K562 (cell line): ENCODE data around the gene SRMS. TPM values are rescaled to one million over a fixed set of nuclear protein-coding genes. Genes with fewer than 3 reads are reported as not detected.
A peak's percentile ranks its signal among the peaks of the same experiment; 100 is the strongest.

Experiments used
- ATAC-seq: fragments of 200-7000 bp; cut with Tn5 transposase; 3 replicates; pipeline ENCODE4 v1.9.1; 2020; ENCODE audit warnings: moderate library complexity
- BruUV-seq: library from RNA; stranded (reverse); fragments of 400-500 nt; replicated peaks from 2 replicates; lab custom pipeline; 2021; lab: Mats Ljungman, UMichigan
- CTCF ChIA-PET: fragments of 300-600 bp; formaldehyde crosslinking; extraction: SDS; loops from one replicate; lab custom pipeline; 2021; ENCODE audit warnings: low intra/inter-chr PET ratio; lab: Yijun Ruan, JAX
- POLR2A ChIA-PET: fragments of 300-600, 350-650 bp; sonication (Branson Sonifier 250); formaldehyde crosslinking; extraction: SDS; loops from one replicate; lab custom pipeline; 2021; ENCODE audit warnings: antibody characterized with exemption, inconsistent platforms; lab: Yijun Ruan, JAX
- DNase-seq, 4 experiments: peaks; one replicate each; pipeline versions ENCODE4 v3.0.0 to v3.0.0-alpha.2; 2011 to 2018; ENCODE audit warnings: low spot score in 3 of 4, mixed read lengths in 3 of 4; ENCODE audit errors: extremely low read depth in 1 of 4
- FAIRE-seq: peaks from 2 replicates; lab custom pipeline; 2011; peaks lifted over from hg19 to GRCh38; lab: Jason Lieb, UNC
- H2AFZ ChIP-seq: 2 replicates; pipeline ENCODE4 v1.6.0; 2011; ENCODE audit warnings: low read depth, low read length, control low read depth, inconsistent platforms
- H3K27ac ChIP-seq: fragments of 200-600 bp; 3 replicates; pipeline ENCODE4 v1.8.0; 2011; ENCODE audit warnings: low read depth, mild to moderate bottlenecking, control low read depth, inconsistent platforms, low read length, moderate library complexity, mixed read lengths; ENCODE audit errors: extremely low read depth
- H3K27me3 ChIP-seq, 2 experiments: fragments of 300-600 bp in 1 of 2; 2 replicates in 1 of 2; 3 replicates in 1 of 2; pipeline versions ENCODE4 v1.6.0 to v1.8.0; 2011; ENCODE audit warnings: inconsistent platforms in 2 of 2, low read length in 2 of 2, mild to moderate bottlenecking in 1 of 2, mixed read lengths in 1 of 2, moderate library complexity in 1 of 2; ENCODE audit not compliant: control insufficient read depth in 2 of 2, insufficient read depth in 2 of 2
- H3K36me3 ChIP-seq: fragments of 300-600 bp; 3 replicates; pipeline ENCODE4 v1.8.0; 2011; ENCODE audit warnings: mild to moderate bottlenecking, low read length, inconsistent platforms; ENCODE audit not compliant: control insufficient read depth, insufficient read depth
- H3K4me1 ChIP-seq, 2 experiments: fragments of 200-600 bp in 1 of 2; replicated peaks in 1 of 2; 2 replicates in 1 of 2; 3 replicates in 1 of 2; pipeline versions ENCODE4 v1.5.1 to v1.8.0; 2011; ENCODE audit warnings: inconsistent platforms in 2 of 2, low read length in 2 of 2, mild to moderate bottlenecking in 1 of 2, mixed read lengths in 1 of 2, moderate library complexity in 1 of 2; ENCODE audit not compliant: control insufficient read depth in 2 of 2, insufficient read depth in 2 of 2
- H3K4me2 ChIP-seq: 2 replicates; pipeline ENCODE4 v1.6.1; 2011; ENCODE audit warnings: low read length, control low read depth, inconsistent platforms, mixed read lengths; ENCODE audit not compliant: insufficient read depth
- H3K4me3 ChIP-seq: fragments of 200-600 bp; sonication (generic), shearing (Covaris generic); 2 replicates; pipeline ENCODE4 v1.5.1; 2016; ENCODE audit warnings: control low read depth, inconsistent platforms
- H3K79me2 ChIP-seq: fragments of 200-600 bp; 3 replicates; pipeline ENCODE4 v1.8.0; 2011; ENCODE audit warnings: low read length, inconsistent platforms; ENCODE audit not compliant: control insufficient read depth, insufficient read depth
- H3K9ac ChIP-seq, 2 experiments: 2 replicates each; pipeline versions ENCODE4 v1.6.0 to v1.6.1; 2011; ENCODE audit warnings: low read depth in 2 of 2, low read length in 2 of 2, control low read depth in 1 of 2, inconsistent platforms in 1 of 2, mild to moderate bottlenecking in 1 of 2, mixed read lengths in 1 of 2; ENCODE audit not compliant: insufficient read depth in 1 of 2
- H3K9me1 ChIP-seq: one replicate; pipeline ENCODE4 v1.6.0; 2011; ENCODE audit warnings: inconsistent platforms, mild to moderate bottlenecking, low read length, moderate library complexity; ENCODE audit not compliant: control insufficient read depth, insufficient read depth
- H3K9me3 ChIP-seq: replicated peaks from 2 replicates; pipeline ENCODE4 v1.5.1; 2011; ENCODE audit warnings: low read depth, low read length, inconsistent platforms; ENCODE audit not compliant: control insufficient read depth, insufficient read depth
- H4K20me1 ChIP-seq: replicated peaks from 2 replicates; pipeline ENCODE4 v1.6.1; 2011; ENCODE audit warnings: low read length, inconsistent platforms, mixed read lengths; ENCODE audit not compliant: control insufficient read depth, insufficient read depth
- ETS1 ChIP-seq: conservative IDR thresholded peaks from 2 replicates; pipeline ENCODE4 v1.6.1; 2011; ENCODE audit warnings: low read depth, mild to moderate bottlenecking, low read length; ENCODE audit not compliant: control insufficient read depth
- WGBS: fragments of 100-300 bp; shearing (Covaris generic); methylation state at CpG from one replicate; pipeline ENCODE4 v1.1.6; 2016; ENCODE audit warnings: low coverage, mixed read lengths; ENCODE audit not compliant: insufficient coverage; ENCODE audit errors: missing lambda C conversion rate; 5-methylcytosine and 5-hydroxymethylcytosine counted together
- in situ Hi-C: fragments of 300-500 bp; cut with MboI; formaldehyde crosslinking; loops from 4 replicates; pipeline ENCODE4 v1.15.0; 2018; ENCODE audit warnings: inconsistent platforms, mixed read lengths
- intact Hi-C: fragments of 100-400 bp; cut with micrococcal nuclease; formaldehyde crosslinking; loops from 2 replicates; pipeline ENCODE4 v1.14.2; 2022
- polyA plus RNA-seq, 8 experiments: library from polyadenylated mRNA; depleted of rRNA in 4 of 8; stranded (reverse) in 5 of 8; unstranded in 3 of 8; fragments of >200 nt; fragmentation: Nextera tagmentation in 2 of 8; fragmentation: Illumina TruSeq in 1 of 8; extraction: Ambion mirVana in 2 of 8; extraction: Trizol in 1 of 8; gene quantifications; 2 replicates each; pipeline versions ENCODE4 v1.2.1 to v1.2.3, GENCODE V29; 2011 to 2014; ENCODE audit warnings: inconsistent platforms in 1 of 8, missing spikeins in 1 of 8
- total RNA-seq, 7 experiments: library from RNA; depleted of rRNA in 6 of 7; stranded (reverse); fragments of >200 nt in 6 of 7; fragmentation: Illumina TruSeq in 2 of 7; extraction: Trizol in 2 of 7; gene quantifications; 2 replicates each; pipeline versions ENCODE4 v1.2.1 to v1.2.3, GENCODE V29; 2011 to 2021; ENCODE audit warnings: low replicate concordance in 1 of 7
- TF ChIP-seq, protein P1 (sequence below): fragments of 200-600 bp; sonication (generic); IDR thresholded peaks from one replicate; pipeline ENCODE4 v1.6.1; 2012; ENCODE audit warnings: mild to moderate bottlenecking, low read depth, low read length, inconsistent platforms
- TF ChIP-seq, protein P2 (sequence below), 2 experiments: fragments of 450-650 bp; conservative IDR thresholded peaks; 2 replicates each; pipeline ENCODE4 v1.6.1; 2017; ENCODE audit warnings: mild to moderate bottlenecking in 2 of 2, moderate library complexity in 2 of 2

The SRMS gene
- total and polyA plus RNA-seq, 9 of the 15 experiments (the other 6 are each of a cell fraction or from before 2014, with no cell fraction given) = 0.07 TPM; not detected in 8

- peak; percentile 87 for FAIRE-seq
- in situ Hi-C loops = no loop called here
- TF ChIP-seq, protein P1, sequence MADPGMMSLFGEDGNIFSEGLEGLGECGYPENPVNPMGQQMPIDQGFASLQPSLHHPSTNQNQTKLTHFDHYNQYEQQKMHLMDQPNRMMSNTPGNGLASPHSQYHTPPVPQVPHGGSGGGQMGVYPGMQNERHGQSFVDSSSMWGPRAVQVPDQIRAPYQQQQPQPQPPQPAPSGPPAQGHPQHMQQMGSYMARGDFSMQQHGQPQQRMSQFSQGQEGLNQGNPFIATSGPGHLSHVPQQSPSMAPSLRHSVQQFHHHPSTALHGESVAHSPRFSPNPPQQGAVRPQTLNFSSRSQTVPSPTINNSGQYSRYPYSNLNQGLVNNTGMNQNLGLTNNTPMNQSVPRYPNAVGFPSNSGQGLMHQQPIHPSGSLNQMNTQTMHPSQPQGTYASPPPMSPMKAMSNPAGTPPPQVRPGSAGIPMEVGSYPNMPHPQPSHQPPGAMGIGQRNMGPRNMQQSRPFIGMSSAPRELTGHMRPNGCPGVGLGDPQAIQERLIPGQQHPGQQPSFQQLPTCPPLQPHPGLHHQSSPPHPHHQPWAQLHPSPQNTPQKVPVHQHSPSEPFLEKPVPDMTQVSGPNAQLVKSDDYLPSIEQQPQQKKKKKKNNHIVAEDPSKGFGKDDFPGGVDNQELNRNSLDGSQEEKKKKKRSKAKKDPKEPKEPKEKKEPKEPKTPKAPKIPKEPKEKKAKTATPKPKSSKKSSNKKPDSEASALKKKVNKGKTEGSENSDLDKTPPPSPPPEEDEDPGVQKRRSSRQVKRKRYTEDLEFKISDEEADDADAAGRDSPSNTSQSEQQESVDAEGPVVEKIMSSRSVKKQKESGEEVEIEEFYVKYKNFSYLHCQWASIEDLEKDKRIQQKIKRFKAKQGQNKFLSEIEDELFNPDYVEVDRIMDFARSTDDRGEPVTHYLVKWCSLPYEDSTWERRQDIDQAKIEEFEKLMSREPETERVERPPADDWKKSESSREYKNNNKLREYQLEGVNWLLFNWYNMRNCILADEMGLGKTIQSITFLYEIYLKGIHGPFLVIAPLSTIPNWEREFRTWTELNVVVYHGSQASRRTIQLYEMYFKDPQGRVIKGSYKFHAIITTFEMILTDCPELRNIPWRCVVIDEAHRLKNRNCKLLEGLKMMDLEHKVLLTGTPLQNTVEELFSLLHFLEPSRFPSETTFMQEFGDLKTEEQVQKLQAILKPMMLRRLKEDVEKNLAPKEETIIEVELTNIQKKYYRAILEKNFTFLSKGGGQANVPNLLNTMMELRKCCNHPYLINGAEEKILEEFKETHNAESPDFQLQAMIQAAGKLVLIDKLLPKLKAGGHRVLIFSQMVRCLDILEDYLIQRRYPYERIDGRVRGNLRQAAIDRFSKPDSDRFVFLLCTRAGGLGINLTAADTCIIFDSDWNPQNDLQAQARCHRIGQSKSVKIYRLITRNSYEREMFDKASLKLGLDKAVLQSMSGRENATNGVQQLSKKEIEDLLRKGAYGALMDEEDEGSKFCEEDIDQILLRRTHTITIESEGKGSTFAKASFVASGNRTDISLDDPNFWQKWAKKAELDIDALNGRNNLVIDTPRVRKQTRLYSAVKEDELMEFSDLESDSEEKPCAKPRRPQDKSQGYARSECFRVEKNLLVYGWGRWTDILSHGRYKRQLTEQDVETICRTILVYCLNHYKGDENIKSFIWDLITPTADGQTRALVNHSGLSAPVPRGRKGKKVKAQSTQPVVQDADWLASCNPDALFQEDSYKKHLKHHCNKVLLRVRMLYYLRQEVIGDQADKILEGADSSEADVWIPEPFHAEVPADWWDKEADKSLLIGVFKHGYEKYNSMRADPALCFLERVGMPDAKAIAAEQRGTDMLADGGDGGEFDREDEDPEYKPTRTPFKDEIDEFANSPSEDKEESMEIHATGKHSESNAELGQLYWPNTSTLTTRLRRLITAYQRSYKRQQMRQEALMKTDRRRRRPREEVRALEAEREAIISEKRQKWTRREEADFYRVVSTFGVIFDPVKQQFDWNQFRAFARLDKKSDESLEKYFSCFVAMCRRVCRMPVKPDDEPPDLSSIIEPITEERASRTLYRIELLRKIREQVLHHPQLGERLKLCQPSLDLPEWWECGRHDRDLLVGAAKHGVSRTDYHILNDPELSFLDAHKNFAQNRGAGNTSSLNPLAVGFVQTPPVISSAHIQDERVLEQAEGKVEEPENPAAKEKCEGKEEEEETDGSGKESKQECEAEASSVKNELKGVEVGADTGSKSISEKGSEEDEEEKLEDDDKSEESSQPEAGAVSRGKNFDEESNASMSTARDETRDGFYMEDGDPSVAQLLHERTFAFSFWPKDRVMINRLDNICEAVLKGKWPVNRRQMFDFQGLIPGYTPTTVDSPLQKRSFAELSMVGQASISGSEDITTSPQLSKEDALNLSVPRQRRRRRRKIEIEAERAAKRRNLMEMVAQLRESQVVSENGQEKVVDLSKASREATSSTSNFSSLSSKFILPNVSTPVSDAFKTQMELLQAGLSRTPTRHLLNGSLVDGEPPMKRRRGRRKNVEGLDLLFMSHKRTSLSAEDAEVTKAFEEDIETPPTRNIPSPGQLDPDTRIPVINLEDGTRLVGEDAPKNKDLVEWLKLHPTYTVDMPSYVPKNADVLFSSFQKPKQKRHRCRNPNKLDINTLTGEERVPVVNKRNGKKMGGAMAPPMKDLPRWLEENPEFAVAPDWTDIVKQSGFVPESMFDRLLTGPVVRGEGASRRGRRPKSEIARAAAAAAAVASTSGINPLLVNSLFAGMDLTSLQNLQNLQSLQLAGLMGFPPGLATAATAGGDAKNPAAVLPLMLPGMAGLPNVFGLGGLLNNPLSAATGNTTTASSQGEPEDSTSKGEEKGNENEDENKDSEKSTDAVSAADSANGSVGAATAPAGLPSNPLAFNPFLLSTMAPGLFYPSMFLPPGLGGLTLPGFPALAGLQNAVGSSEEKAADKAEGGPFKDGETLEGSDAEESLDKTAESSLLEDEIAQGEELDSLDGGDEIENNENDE = no peak
- TF ChIP-seq ETS1 = 0 out of 2 replicates have a peak, but pooled peaks have one; percentile 24
- TF ChIP-seq, protein P2, sequence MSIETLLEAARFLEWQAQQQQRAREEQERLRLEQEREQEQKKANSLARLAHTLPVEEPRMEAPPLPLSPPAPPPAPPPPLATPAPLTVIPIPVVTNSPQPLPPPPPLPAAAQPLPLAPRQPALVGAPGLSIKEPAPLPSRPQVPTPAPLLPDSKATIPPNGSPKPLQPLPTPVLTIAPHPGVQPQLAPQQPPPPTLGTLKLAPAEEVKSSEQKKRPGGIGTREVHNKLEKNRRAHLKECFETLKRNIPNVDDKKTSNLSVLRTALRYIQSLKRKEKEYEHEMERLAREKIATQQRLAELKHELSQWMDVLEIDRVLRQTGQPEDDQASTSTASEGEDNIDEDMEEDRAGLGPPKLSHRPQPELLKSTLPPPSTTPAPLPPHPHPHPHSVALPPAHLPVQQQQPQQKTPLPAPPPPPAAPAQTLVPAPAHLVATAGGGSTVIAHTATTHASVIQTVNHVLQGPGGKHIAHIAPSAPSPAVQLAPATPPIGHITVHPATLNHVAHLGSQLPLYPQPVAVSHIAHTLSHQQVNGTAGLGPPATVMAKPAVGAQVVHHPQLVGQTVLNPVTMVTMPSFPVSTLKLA (conservative IDR thresholded peaks at IDR 0.05) = 0 out of 4 replicates have a peak, but pooled peaks of 1 of the 2 experiments have one; percentile 10
Observed at GRCh38 chr20:63538204-63539091, 9.1 kb downstream of the SRMS start.

More at GRCh38 chr20:63538204-63539091, 9.1 kb downstream of the SRMS start:
- Histone ChIP-seq H3K4me3 (no peak overlapping the region), H3K27me3 (peaks cover 0 to 26% of the 10 kb centered on the region in 2 experiments; a peak in 2 of 5 replicates), H3K4me2 (peak overlapping the region; percentile 53), H3K9ac (peak overlapping the region in 1 of 2 experiments; percentile 86; a peak in 2 of 4 replicates), H3K27ac (no peak overlapping the region), H3K9me3 (no peaks in the 10 kb centered on the region), H3K79me2 (no peaks in the 10 kb centered on the region), H3K9me1 (no peaks in the 10 kb centered on the region), H3K36me3 (no peaks in the 10 kb centered on the region), H3K4me1 (peaks cover 6 to 94% of the 10 kb centered on the region in 2 experiments; a peak in 4 of 5 replicates), H4K20me1 (peaks cover 3% of the 10 kb centered on the region), H2AFZ (peak overlapping the region; percentile 92; the same call in 1 of the 2 replicates)
- BruUV-seq = no TSS peak
- CTCF ChIA-PET = interaction anchor here (0.6 to 3.4 kb wide), 6 partner anchors 272 to 747 kb away, joined by 3 to 25 read pairs (median 4); no protein-coding TSS in a partner anchor
- peak; percentile 80 for ATAC-seq
- 53% methylated on average over 15 of the region's 27 CpGs for WGBS
- peak in 2 of 4 experiments; percentile 74 to 89 for DNase-seq
- intact Hi-C loops = loop anchor here (2.0 to 10.0 kb wide), 4 partner anchors 116 to 499 kb away; partner anchors contain the start of genes ARFRP1, C20orf204, RTEL1 and STMN3
- POLR2A ChIA-PET = interaction anchor here (0.5 to 1.3 kb wide), 10 partner anchors 10 to 442 kb away, joined by 3 to 5 read pairs (median 3); partner anchors contain the start of genes DNAJC5 and PRPF6
